VCaP (cell line): ENCODE data around the gene SHROOM3.

Source experiments
- H3K27ac ChIP-seq: fragments of 450-650 bp; 2 replicates; pipeline ENCODE4 v1.5.1; 2017
- TF ChIP-seq, protein P1 (sequence below): fragments of 450-650 bp; conservative IDR thresholded peaks from 2 replicates; pipeline ENCODE4 v1.5.1; 2017; ENCODE audit warnings: mild to moderate bottlenecking, moderate library complexity

The SHROOM3 gene

GRCh38 chr4:76435528-76436319, 695 bp downstream of the SHROOM3 start:
- no peak overlapping the region; the same call in 1 of the 2 replicates for H3K27ac ChIP-seq
- TF ChIP-seq, protein P1, sequence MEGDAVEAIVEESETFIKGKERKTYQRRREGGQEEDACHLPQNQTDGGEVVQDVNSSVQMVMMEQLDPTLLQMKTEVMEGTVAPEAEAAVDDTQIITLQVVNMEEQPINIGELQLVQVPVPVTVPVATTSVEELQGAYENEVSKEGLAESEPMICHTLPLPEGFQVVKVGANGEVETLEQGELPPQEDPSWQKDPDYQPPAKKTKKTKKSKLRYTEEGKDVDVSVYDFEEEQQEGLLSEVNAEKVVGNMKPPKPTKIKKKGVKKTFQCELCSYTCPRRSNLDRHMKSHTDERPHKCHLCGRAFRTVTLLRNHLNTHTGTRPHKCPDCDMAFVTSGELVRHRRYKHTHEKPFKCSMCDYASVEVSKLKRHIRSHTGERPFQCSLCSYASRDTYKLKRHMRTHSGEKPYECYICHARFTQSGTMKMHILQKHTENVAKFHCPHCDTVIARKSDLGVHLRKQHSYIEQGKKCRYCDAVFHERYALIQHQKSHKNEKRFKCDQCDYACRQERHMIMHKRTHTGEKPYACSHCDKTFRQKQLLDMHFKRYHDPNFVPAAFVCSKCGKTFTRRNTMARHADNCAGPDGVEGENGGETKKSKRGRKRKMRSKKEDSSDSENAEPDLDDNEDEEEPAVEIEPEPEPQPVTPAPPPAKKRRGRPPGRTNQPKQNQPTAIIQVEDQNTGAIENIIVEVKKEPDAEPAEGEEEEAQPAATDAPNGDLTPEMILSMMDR, result no peak

- H3K27ac ChIP-seq, result no peak overlapping the region
- TF ChIP-seq, protein P1, result no peak
Measured at GRCh38 chr4:76439491-76439890, 4.5 kb downstream of the SHROOM3 start.

DNA sequence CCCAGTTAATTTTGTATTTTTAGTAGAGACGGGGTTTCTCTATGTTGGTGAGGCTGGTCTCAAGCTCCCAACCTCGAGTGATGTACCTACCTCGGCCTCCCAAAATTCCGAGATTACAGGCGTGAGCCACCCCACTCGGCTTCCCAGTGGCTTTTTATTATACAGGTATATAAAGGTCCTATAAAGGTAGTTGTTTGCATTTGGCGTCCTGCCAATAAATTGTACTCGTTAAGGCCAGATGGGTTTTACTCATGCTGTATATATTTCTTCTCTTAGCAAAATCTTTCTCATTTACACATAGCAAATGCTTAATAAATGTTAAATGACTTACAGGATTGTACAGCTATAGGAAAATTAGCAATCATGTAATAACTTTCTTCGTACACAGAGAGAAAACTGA, 6.9 kb downstream of the SHROOM3 start:
- H3K27ac ChIP-seq, result no peak overlapping the region
- TF ChIP-seq, protein P1, result no peak

GRCh38 chr4:76442807-76443206, 7.8 kb downstream of the SHROOM3 start:
- TF ChIP-seq, protein P1, result no peak
- H3K27ac ChIP-seq, result no peak overlapping the region

GRCh38 chr4:76443376-76443775, 8.3 kb downstream of the SHROOM3 start:
- TF ChIP-seq, protein P1, result no peak
- no peak overlapping the region for H3K27ac ChIP-seq

GRCh38 chr4:76445911-76446310, 10.9 kb downstream of the SHROOM3 start:
- TF ChIP-seq, protein P1, result no peak
- H3K27ac ChIP-seq, result no peak overlapping the region

DNA sequence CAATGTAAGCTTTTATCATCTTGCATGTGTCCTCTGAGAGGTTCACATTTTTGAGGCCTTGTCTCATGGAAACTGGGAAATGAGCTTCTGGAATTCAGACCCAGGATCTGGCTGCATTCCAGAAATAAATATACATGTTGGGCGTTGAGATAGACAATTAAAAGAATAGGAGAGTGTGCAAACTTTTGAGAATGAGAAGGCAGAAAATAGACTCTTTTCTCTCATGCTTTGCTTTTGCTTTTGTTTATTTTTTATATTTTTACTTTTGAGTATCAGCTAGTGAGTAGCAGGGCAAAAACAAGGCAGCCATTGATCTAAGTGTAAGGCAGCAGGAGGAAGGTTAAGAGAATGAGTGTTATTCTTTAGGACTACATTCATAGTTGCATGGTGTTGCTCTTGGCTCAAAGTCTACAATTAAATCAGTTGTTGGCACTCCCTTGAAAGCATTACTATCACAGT, 12.4 kb downstream of the SHROOM3 start:
- TF ChIP-seq, protein P1, result no peak
- H3K27ac ChIP-seq, result no peak overlapping the region
